Eye (tissue), 1 donor: ENCODE measurements around the gene GNRHR.
"Not testable (repeated sequence)": the region's sequence is repeated elsewhere in the genome, so short reads cannot be mapped to it uniquely, and the experiment has no call there.

Experiments
- DNase-seq: peaks from one replicate; pipeline ENCODE4 v3.0.0-alpha.2; 2015

The GNRHR gene

DNA sequence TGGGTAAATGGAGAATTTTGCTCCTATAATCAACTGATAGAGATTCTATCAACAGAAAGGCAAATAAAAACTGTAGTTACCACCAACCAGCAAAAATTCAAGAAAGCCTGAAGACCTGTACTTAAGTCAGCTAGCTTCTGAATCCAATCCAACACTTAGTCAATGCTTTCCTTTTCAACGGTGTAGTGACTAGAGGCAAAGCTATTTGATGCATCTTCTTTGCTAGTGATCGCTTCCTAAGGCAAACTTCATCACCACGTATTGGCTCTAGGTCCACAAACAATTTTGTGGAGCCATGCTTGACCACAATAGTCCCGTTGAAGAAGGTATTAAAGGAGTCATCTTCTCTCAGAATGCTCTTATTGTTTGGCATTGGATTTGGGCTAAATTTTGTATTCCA is 28.2 kb downstream of the GNRHR start:
- DNase-seq, result no peak

DNA sequence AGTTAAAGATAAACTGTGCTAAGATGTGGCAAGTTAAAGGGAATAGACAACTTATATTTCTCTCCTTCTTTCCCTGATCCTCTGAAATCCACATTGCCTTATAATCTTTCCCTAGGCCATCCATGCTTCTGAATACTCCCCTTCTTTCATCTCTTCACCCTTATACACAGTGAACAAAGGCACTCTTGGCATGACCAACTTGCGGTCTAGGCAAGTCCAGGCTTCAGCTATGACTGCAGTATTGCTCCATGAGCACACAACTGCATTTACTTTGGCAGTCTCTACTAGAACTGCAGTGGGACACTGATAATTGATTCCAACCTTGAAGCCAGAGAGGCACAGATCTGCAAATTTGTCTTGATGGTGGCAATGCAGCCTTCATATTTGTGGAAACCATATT is 29.1 kb downstream of the GNRHR start:
- DNase-seq, result no peak

DNA sequence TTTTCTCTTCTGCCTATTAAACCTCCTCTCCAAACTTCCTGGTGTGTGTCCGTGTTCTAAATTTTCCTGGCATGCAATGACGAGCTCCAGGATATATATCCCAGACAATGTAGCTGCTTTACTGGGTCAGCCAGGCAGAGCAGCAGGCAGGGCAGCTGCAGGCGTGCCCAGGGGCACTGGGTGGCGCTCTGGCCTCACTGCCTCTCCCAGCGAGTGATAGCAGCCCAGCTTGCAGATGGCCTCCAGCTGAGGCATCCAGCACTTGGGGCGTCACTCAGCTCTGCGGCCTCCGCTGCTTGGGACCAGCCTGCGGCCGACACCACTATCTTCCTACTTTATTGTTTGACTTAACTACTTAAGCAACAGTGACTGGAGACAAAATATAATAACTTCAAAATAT is 30.2 kb downstream of the GNRHR start:
- DNase-seq, result no peak

DNA sequence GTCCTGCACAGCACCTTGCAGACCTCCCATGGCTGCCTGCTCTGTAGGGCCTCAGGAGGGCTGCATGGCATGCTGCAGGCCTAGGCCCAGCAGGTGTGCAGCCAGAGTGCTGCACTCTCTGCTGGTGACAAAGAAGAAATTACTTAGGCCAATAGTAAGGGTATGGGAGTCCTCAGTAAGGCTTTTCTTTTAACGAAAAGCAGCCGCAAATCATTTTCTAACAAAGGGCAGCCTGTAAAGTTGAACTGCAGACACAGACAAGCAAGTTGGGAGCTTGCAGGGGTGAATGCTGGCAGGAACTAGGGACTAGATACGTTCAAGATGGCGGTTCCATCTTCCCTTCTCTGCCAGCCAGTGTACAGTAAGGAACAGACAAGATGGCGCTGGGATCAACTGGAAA is 30.8 kb downstream of the GNRHR start:
- no peak for DNase-seq

DNA sequence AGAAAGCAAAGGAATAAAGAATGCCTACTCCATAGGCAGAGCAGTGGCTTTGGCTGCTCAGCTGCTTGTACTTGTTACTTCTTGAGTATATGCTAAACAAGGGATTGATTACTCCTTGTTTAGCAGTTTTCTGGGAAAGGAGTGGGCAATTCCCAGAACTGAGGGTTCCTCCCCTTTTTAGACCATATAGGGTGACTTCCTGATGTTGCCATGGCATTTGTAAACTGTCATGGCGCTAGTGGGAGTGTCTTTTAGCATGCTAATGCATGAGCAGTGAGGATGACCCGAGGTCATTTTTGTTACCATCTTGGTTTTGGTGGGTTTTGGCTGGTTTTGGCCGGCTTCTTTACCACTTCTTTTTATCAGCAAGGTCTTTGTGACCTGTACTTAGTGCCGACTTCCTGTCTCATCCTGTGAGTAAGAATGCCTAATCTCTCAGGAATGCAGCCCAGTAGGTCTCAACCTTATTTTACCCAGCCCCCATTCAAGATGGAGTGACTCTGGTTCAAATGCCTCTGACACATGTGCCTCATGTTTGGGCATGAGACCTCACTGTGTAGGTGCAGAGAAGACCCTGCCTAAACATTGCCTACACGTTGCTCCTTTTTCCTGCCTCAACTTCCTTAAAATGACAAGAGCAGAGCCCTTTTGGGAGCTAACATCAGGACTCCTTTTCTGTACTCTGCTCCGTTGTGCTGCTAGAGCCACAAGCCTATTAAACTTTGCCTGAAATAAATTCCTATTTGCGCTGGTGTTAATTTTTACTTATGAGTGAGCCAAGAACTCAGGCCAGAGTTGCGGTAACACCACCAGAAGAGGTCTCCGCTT is 32.2 kb downstream of the GNRHR start:
- no peak for DNase-seq

DNA sequence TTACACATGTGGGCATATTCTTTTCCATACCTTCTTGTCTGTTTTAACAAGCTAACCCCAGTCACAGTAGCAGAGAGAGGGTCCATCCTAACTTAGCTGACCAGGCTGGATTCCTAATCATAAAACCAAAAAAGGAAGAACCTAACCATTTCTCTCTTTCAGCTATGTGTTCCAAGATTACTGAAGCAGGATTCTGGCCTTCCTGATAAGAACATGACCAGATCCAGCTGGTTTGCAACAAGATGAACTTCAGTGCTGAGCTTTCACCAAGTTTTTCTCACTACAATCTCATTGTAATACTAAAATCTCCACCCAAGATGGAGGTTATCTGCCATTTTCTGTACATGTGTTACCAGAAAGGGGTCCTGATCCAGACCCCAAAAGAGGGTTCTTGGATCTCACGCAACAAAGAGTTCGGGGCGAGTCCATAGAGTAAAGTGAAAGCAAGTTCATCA is 32.8 kb downstream of the GNRHR start:
- no peak for DNase-seq

DNA sequence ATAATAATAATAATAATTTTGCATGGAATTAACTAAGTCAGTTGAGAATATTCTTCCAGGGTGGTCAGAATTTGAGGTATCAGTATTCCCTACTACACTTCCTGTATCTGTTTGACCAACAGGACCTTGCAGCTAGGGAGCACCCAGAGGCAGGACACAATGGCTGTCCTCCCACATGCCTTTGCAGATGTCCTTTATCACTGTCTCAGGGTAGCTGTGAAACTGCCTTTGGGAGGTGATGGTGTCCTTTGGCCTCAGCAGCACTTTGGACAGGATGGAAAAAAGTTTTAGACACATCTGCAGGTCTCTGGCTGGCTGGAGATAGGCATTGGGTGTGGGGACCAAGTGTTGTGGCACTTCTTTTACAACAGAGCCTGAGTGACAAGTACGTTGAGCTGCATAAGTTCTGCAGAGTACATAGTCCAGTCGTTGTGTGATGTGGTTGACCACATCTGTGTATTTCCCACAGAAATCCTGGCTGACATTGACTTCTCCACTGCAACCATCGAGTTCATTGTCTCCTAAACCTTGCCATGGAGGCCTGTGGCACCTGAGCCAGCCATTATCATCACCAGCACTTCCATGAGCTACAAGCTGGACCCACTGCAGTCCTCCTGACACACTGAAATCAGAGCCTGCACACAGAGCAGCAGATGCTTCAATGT is 34.1 kb downstream of the GNRHR start:
- DNase-seq, result no peak

DNA sequence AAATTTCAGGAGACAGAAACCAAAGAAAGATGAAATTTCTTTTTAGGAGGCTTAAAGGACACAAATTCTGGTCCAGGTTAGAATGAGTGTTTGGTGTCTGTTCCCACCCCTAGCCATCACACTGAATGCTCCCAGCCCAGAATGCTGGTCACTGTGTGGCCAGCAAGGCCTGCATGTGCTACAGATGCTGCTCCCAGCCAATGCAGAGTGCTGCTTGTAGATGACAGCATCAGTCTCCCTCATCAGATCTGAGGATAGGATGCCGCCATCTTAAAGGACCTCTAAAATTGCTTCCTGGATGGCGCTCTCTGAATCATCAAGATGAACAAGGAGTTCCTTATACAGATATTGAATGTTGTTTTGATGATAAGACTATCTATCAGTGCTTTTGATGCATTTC is 35.3 kb downstream of the GNRHR start:
- DNase-seq, result no peak

DNA sequence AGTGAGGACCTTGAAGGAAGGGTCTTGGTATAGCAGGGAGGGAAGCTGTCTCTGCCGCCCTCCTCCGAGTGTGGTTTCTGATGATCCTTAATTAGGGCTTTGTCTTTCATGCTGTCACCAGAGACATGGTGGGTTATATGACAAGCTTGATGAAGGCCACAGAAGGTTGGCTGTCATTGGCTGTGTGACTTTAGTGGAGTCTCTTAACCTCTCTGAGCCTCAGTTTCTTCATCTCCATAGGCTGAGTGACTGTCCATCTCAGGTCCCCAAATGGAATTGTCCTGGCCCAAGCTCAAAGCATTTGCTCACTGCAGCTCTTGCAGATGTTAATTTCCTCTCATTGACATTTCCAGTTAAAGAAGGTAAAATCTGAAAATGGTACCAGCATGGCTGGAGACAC is 36.6 kb downstream of the GNRHR start:
- no peak for DNase-seq

DNA sequence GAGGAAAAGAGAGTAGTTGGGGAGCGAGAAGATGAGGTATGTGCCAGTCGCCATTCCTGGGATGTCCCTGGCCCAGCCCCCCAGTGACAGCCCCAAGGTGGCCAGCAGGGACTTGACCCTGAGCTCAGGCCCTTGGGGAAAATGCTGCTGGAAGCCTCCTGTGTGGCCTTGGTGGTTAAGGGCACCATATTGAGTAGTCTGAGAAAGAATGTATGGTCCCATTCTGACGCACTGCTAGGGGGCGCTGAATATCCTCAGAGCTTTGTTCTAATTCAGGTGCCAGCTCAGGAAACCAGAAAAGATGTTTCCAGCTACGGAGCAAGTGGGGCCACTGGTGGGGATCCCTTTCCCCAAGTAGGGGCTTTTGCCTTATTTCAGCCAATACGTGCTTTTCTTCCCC is 39.2 kb downstream of the GNRHR start:
- no peak for DNase-seq

DNA sequence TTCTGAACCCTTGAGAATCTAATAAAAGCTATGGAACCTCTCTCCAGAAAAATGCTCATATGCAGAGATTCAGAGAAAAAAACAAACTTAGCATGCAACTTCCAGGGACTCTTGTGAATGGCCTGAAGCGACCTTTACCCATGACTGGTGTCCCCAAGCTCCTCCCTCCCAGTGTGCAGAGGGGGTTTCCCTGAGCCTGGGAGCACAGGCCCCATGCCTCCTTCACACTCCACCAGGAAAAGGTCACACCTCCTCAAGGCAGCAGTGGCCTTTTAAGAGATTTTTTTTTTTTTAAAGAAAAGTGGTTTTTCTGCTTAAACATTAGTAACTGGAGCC is 40.0 kb downstream of the GNRHR start:
- DNase-seq, result no peak

DNA sequence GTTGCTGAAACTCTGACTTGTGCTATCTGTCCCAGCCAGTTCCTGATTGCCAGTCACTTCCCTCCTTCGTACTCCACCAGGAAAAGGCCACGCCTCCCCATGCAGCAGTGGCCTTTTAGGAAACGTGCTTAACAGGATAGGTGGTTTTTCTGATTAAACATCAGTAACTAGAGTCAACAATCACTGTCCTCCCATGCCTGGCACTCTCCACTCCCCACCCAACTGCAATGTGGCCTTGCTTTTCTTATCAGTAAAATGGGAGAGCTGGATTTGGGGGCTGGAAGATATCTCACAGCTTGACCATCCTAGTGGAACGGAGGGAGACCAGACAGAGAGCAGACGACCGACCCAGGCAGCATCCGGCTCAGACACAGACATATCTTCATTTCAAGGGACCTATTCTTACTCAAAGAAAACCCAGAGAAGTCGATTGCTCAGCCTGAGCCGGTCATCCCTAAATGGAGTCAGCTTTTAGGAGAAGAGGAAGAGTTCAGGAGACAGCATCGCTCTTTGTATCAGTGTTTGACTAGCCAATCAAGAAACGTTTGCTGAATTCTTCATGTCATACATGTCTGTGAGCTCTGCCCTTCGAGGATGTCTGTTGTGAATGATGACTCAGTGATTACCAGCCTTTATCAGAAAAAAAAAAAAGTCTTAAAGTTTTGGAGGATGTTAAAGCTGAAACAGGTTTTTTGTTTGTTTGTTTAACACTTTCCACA is 40.5 kb downstream of the GNRHR start:
- DNase-seq, result no peak

DNA sequence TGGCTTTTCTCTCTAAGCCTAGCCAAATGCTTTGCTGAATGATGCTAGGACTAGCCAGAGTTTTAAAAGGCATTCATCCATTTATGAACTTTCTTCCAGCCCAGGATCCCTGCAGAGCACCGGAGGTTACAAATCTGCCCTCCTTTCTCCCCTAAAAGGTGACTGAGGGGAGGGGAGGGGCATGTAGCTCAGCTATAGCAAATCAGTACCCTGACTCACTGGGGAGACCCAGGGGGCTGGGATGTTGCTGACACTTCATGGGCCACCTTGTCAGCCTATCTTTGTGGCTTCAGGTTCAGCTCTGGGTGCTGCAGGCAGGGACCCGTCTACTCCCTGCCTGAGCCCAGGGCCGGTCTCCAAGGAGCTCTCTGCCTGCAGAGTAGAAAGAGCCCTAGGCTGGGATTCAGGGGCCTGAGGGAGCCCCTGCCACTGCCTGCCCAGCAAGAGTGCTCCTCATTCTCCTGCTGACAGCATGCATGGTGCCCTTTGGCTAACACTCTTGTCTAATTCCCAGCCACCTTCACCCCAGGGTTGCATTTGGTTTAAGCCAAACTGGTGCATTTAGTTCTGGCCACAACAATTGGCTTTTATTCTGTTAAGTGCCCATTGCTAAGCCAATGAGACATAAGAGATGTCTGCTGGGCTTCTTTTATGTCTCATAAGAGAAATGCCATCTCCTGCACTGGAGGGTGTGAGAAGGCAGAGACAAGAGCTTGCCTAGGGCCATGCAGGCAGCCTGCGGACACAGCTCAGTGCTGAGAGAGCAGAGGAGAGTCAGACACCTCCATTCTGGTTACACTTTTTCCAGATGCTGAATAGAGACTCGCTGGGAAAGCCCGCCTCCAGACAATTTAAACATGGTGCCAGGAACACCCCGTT is 41.3 kb downstream of the GNRHR start:
- DNase-seq, result no peak

DNA sequence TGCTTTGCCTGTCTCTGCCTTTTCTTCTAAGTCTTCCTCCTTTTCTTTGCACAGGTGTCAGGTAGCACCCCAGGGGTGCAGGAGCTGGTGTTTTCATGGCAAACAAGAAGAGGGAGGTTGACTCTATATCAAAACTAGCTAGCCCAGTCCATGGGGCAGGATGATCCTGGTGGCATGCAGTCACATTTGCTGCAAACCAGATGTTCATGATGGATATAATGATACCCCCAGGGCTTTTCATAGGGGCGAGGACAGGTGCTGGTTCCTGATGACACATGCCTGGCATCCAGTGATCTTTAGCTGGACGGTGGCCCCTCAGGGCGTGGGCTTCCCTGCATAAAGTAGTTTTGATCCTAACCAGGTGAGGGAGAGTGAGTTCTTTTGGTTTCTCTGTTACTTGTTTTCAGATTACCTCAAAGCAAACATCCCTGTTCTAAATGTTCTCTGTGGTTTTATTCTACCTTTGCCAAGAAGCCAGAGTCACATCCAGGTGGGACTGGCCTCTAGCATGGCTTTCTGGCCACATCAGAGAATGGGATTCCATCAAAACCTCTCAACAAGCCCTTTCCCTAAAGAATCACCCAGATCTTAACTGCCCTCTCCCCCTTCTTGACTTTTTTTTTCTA is 42.1 kb downstream of the GNRHR start:
- no peak for DNase-seq

DNA sequence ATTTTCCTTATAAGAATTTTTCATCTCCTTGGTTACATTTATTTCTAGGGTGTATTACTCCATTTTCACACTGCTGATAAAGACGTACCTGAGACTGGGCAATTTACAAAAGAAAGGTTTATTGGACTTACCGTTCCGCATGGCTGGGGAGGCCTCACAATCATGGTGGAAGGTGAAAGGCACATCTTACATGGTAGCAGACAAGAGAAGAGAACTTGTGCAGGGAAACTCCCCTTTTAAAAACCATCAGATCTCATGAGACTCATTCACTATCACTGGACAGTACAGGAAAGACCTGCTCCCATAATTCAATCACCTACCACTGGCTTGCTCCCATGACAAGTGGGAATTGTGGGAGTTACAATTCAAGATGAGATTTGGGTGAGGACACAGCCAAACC is 47.5 kb downstream of the GNRHR start:
- not testable (repeated sequence) for DNase-seq

DNA sequence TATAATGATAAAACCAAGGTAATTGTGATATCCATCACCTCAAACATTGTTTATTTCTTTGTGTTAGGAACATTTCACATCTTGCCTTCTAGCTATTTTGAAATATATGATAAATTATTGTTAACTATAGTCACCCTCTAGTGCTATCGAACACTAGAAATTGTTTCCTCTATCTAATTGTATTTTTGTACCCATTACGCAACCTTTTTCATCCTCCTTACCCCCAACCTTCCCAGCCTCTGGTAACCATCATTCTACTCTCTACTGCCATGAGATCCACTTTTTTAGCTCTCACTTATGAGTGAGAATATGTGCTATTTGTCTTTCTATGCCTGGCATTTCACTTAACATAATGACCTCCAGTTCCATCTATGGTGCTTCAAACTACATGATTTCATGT is 49.3 kb downstream of the GNRHR start:
- DNase-seq, result no peak

DNA sequence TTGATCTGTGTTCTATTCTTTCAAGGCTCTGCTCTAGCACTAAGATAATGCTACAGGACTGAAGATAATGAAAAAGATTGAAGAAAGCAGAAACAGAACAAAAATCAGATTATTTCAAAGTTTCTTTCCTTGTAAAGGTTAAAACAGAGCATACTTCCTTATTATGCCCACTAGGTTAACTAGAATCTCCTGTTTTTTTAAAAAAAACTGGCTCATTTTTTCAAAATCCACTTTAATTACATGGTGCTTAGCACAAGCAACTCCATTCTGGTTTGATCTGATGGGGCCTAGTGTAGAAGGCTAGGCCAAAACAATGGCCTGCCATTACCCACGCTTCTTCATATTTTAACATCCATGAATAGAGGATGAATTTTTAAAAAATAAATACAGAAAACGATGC is 52.0 kb downstream of the GNRHR start:
- DNase-seq, result no peak

DNA sequence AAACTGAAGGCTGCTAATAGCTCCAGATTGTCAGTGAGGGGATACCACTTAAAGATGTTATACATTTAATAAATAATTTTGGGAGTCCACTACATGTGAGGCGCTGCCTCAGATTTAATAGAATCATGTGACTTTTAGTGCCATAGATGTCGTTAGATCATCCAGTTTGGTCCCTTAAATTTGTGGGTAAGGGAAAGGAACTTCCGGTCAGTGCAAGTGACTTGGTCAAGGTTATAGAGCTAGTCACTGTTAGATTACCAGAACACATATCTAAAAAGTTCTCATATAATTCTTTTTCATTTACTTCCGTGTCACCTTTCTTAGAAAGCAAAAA is 52.7 kb downstream of the GNRHR start:
- no peak for DNase-seq

DNA sequence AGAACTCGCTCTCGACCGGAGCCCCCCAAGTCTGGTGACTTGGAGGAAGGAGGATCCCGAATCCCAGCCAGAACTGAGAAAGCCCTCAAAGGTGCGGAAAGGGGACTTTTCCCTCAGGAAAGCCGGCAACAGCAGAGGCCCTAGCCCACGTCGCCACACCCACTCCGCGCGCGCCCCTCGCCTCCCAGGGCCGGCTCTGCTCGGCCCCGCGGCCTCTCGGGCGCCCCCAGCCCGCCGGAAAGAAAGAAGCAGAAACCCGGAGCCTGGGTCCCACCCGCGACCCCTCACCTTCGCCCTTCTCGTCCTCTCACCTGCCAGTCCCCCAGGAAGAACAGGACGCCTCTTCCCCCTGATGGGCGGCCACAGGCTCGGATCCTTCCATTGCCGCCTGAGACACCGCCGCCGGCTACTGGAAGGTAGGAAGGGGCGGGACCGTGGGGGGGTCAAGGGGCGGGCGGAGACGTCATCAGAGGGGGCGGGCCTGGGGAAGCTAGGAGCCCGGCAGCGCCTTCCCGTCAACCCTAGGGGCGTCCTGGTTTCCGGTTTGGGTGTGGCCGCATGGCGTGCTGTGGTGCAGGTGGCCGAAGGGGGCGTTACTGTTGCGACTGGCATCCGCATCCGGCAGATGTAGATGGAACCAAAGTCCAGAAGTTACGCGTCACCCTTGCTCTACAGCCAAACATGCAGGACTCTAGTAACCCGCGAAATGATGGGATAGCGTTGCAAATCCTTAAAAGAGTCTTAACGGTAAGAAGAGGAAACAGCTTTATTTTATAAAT is 53.3 kb downstream of the GNRHR start, which contains the start of gene UBA6:
Gene UBA6, minus strand, starts transcription at position 418 of the 779 bp plus-strand sequence. Its CDS starts 36 bp downstream, at position 382.
- DNase-seq, result peak; percentile 98

DNA sequence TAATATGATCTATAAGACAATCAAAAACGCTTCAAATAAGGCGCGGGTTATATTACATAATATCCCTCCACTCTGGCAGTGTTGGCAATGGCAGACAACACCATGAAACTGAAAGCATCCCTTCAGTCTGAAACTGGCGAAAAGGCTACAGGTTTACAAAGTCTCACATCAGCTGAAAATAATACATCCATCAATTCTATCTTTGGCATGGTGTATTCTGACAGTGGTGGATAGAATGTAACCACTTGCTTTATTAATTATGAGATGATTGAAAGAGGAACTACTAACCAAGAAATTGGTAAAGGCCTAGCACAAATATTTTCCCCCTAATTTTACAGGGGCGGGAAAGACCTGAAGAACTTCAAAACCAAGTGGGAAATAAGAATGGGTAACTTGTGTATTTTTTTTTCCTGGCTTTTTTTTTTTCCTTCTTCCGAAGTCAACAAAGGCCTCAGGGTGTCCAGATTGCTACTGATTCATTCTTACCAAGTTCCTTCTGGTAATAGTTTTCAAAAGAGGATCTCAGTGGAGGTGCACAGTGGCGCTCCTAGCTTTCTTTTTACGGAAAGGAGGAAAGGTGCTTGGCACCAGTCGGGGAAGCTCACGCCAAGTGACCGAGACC is 54.0 kb downstream of the GNRHR start:
- DNase-seq, result no peak

DNA sequence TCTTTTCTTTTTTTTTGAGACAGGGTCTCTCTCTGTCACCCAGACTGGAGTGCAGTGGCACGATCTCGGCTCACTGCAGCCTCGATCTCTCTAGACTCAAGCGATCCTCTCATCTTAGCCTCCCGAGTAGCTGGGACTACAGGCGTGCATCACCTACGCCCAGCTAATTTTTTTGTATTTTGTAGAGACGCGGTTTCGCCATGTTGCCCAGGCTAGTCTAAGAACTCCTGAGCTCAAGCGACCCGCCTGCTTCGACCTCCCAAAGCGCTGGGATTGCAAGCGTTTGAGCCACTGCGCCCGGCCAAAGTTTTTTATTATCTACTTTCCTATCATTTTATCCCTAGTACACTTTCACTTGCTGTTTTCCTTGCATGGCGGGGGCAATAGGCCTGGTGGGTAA is 54.6 kb downstream of the GNRHR start:
- no peak for DNase-seq
